OCI-LY7 (cell line): Measurements from ENCODE around the gene EIPR1.

Experiments used
- EZH2phosphoT487 ChIP-seq: fragments of 200-600 bp; sonication (generic); IDR thresholded peaks from 2 replicates; pipeline ENCODE4 v1.6.1; 2018; ENCODE audit warnings: low read depth, borderline replicate concordance, mild to moderate bottlenecking, mixed run types, antibody characterized with exemption, low read length, moderate library complexity, mixed read lengths
- TF ChIP-seq, protein P1 (sequence below): fragments of 200-600 bp; sonication (generic); conservative IDR thresholded peaks from 2 replicates; pipeline ENCODE4 v1.5.1; 2014; ENCODE audit warnings: mild to moderate bottlenecking, antibody characterized with exemption, low read length, moderate library complexity, mixed read lengths

DNA sequence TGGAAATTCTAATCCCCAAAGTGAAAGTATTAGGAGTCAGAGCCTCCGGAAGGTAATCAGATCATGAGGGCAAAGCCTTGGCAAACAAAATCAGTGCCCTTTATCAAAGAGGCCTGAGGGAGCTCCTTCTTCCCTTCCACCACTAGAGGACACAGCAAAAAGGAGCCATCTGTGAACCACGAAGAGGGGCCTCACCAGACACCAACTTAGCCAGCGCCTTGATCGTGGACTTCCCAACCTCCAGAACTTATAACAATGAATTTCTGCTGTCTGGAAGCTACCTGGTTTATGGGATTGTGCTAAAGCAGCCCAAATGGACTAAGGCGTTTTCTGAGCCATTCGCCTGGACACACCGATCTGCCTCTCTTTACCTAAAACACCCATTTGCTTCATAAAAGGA is 133.1 kb downstream of the EIPR1 start:
- TF ChIP-seq EZH2phosphoT487, result no peak
- TF ChIP-seq, protein P1, sequence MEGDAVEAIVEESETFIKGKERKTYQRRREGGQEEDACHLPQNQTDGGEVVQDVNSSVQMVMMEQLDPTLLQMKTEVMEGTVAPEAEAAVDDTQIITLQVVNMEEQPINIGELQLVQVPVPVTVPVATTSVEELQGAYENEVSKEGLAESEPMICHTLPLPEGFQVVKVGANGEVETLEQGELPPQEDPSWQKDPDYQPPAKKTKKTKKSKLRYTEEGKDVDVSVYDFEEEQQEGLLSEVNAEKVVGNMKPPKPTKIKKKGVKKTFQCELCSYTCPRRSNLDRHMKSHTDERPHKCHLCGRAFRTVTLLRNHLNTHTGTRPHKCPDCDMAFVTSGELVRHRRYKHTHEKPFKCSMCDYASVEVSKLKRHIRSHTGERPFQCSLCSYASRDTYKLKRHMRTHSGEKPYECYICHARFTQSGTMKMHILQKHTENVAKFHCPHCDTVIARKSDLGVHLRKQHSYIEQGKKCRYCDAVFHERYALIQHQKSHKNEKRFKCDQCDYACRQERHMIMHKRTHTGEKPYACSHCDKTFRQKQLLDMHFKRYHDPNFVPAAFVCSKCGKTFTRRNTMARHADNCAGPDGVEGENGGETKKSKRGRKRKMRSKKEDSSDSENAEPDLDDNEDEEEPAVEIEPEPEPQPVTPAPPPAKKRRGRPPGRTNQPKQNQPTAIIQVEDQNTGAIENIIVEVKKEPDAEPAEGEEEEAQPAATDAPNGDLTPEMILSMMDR, result no peak
